ENCODE results near the gene OR10H2.

GRCh38 chr19:15679089-15679488 lies 48.7 kb upstream of the OR10H2 start:
- no peak for TF ChIP-seq CTCF (IDR thresholded peaks at IDR 0.05; ENCODE audit: borderline replicate concordance, extremely low read depth, low read length, poor library complexity, severe bottlenecking)
- no peak for TF ChIP-seq EZH2 (IDR thresholded peaks at IDR 0.05; ENCODE audit: borderline replicate concordance, low read depth, low read length, severe bottlenecking)
